ENCODE measurements around the gene PNPLA6. TPM values are rescaled to one million over a fixed set of nuclear protein-coding genes. Genes with fewer than 3 reads are reported as not detected.

PNPLA6 gene
- total and polyA plus RNA-seq, 2 of the 13 experiments (the other 11 are each of a cell fraction or from before 2014, with no cell fraction given), result 24.9 to 28.2 TPM

DNA sequence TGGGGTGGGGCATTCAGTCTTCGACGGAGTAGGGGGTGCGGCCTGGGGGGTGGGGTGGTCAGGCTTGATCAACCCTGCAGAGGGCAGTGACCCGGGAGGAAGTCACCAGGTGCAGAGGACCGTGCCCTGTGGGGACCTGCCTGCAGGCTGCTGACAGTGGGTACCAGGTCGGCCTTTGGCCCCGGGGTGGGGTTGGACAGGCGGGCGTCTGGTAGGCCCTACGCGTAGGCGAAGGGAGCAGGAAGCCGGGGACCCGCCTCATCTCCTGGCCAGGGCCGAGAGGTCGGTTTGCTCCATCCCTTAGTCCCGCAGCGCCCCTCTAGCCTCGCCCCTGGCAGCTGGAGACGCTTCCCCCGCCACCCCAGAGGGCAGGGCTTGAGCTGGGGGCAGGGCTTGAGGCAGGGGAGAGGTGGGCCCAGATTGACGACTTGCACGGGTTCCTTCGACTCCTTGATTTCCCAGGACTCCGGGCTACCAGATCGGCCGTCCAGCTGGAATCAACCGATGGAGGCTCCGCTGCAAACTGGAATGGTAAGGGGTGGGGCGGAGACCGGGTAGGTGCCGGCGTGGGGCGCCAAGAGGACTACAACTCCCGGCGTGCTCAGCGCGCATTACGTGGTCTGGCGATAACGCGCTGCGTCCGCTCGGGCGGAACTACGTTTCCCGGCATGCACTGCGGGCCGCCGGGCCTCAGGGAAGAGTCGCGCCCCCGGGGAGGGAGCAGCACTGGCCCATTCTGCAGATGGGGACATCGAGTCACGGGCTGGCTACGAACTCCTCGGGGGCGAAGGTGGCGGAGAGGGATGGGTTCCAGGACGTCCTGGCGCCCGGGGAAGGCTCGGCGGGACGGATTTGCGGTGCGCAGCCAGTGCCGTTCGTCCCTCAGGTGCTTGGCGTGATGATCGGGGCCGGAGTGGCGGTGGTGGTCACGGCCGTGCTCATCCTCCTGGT, at the start of gene PNPLA6 (continued):
- TF ChIP-seq SKI (IDR thresholded peaks at IDR 0.05; ENCODE audit: partially characterized antibody) (no peak), KAT8 (CRISPR knock-in tag; IDR thresholded peaks at IDR 0.05) (peak; percentile 81), RFX1 (IDR thresholded peaks at IDR 0.05) (no peak), ZBTB26 (CRISPR knock-in tag; IDR thresholded peaks at IDR 0.05; ENCODE audit: borderline replicate concordance) (peak; percentile 24), SP5 (CRISPR knock-in tag; IDR thresholded peaks at IDR 0.05; ENCODE audit: borderline replicate concordance, low read depth) (0 out of 2 replicates have a peak, but pooled peaks have one; percentile 19), ZNF20 (CRISPR knock-in tag; IDR thresholded peaks at IDR 0.05) (no peak), ZNF816 (CRISPR knock-in tag; IDR thresholded peaks at IDR 0.05; ENCODE audit: borderline replicate concordance) (no peak), PLSCR1 (CRISPR knock-in tag; IDR thresholded peaks at IDR 0.05; ENCODE audit: borderline replicate concordance) (no peak), MIER3 (CRISPR knock-in tag; IDR thresholded peaks at IDR 0.05; ENCODE audit: borderline replicate concordance) (no peak; the same call in 1 of the 2 replicates), MXD1 (CRISPR knock-in tag; IDR thresholded peaks at IDR 0.05) (peak; percentile 80), NPAS2 (CRISPR knock-in tag; IDR thresholded peaks at IDR 0.05; ENCODE audit: borderline replicate concordance) (no peak), TAF15 (IDR thresholded peaks at IDR 0.05; ENCODE audit: low read depth, low read length, poor library complexity, severe bottlenecking) (no peak), ATF3 (CRISPR knock-in tag; IDR thresholded peaks at IDR 0.05) (0 out of 2 replicates have a peak, but pooled peaks have one; percentile 37), ASH2L (IDR thresholded peaks at IDR 0.05; ENCODE audit: insufficient read length, low read depth, low read length) (peak; percentile 28), SMARCC2 (IDR thresholded peaks at IDR 0.05) (no peak), ZNF781 (CRISPR knock-in tag; IDR thresholded peaks at IDR 0.05; ENCODE audit: borderline replicate concordance, not compliant biosample characterization) (no peak), SRSF4 (IDR thresholded peaks at IDR 0.05; ENCODE audit: low read depth, low read length, poor library complexity, severe bottlenecking) (no peak), HDAC2 (CRISPR knock-in tag; IDR thresholded peaks at IDR 0.05) (peak; percentile 81), ZXDC (CRISPR knock-in tag; IDR thresholded peaks at IDR 0.05) (no peak)
- TF ChIP-seq, protein P1, sequence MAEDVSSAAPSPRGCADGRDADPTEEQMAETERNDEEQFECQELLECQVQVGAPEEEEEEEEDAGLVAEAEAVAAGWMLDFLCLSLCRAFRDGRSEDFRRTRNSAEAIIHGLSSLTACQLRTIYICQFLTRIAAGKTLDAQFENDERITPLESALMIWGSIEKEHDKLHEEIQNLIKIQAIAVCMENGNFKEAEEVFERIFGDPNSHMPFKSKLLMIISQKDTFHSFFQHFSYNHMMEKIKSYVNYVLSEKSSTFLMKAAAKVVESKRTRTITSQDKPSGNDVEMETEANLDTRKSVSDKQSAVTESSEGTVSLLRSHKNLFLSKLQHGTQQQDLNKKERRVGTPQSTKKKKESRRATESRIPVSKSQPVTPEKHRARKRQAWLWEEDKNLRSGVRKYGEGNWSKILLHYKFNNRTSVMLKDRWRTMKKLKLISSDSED (CRISPR knock-in tag; IDR thresholded peaks at IDR 0.05), result no peak

Data from HepG2 (cell line).